K562 (cell line): Measurements from ENCODE around the gene ARNT2. TPM values are rescaled to one million over a fixed set of nuclear protein-coding genes. Genes with fewer than 3 reads are reported as not detected.
A peak's percentile ranks its signal among the peaks of the same experiment; 100 is the strongest.

ENCODE experiments used
- ATAC-seq: fragments of 200-7000 bp; cut with Tn5 transposase; 3 replicates; pipeline ENCODE4 v1.9.1; 2020; ENCODE audit warnings: moderate library complexity
- BruUV-seq: library from RNA; stranded (reverse); fragments of 400-500 nt; replicated peaks from 2 replicates; lab custom pipeline; 2021; lab: Mats Ljungman, UMichigan
- CTCF ChIA-PET: fragments of 300-600 bp; formaldehyde crosslinking; extraction: SDS; loops from one replicate; lab custom pipeline; 2021; ENCODE audit warnings: low intra/inter-chr PET ratio; lab: Yijun Ruan, JAX
- POLR2A ChIA-PET: fragments of 300-600, 350-650 bp; sonication (Branson Sonifier 250); formaldehyde crosslinking; extraction: SDS; loops from one replicate; lab custom pipeline; 2021; ENCODE audit warnings: antibody characterized with exemption, inconsistent platforms; lab: Yijun Ruan, JAX
- DNase-seq, 4 experiments: peaks; one replicate each; pipeline versions ENCODE4 v3.0.0 to v3.0.0-alpha.2; 2011 to 2018; ENCODE audit warnings: low spot score in 3 of 4, mixed read lengths in 3 of 4; ENCODE audit errors: extremely low read depth in 1 of 4
- FAIRE-seq: peaks from 2 replicates; lab custom pipeline; 2011; peaks lifted over from hg19 to GRCh38; lab: Jason Lieb, UNC
- H2AFZ ChIP-seq: 2 replicates; pipeline ENCODE4 v1.6.0; 2011; ENCODE audit warnings: low read depth, low read length, control low read depth, inconsistent platforms
- H3K27ac ChIP-seq: fragments of 200-600 bp; 3 replicates; pipeline ENCODE4 v1.8.0; 2011; ENCODE audit warnings: low read depth, mild to moderate bottlenecking, control low read depth, inconsistent platforms, low read length, moderate library complexity, mixed read lengths; ENCODE audit errors: extremely low read depth
- H3K27me3 ChIP-seq, 2 experiments: fragments of 300-600 bp in 1 of 2; 2 replicates in 1 of 2; 3 replicates in 1 of 2; pipeline versions ENCODE4 v1.6.0 to v1.8.0; 2011; ENCODE audit warnings: inconsistent platforms in 2 of 2, low read length in 2 of 2, mild to moderate bottlenecking in 1 of 2, mixed read lengths in 1 of 2, moderate library complexity in 1 of 2; ENCODE audit not compliant: control insufficient read depth in 2 of 2, insufficient read depth in 2 of 2
- H3K36me3 ChIP-seq: fragments of 300-600 bp; 3 replicates; pipeline ENCODE4 v1.8.0; 2011; ENCODE audit warnings: mild to moderate bottlenecking, low read length, inconsistent platforms; ENCODE audit not compliant: control insufficient read depth, insufficient read depth
- H3K4me1 ChIP-seq, 2 experiments: fragments of 200-600 bp in 1 of 2; replicated peaks in 1 of 2; 2 replicates in 1 of 2; 3 replicates in 1 of 2; pipeline versions ENCODE4 v1.5.1 to v1.8.0; 2011; ENCODE audit warnings: inconsistent platforms in 2 of 2, low read length in 2 of 2, mild to moderate bottlenecking in 1 of 2, mixed read lengths in 1 of 2, moderate library complexity in 1 of 2; ENCODE audit not compliant: control insufficient read depth in 2 of 2, insufficient read depth in 2 of 2
- H3K4me2 ChIP-seq: 2 replicates; pipeline ENCODE4 v1.6.1; 2011; ENCODE audit warnings: low read length, control low read depth, inconsistent platforms, mixed read lengths; ENCODE audit not compliant: insufficient read depth
- H3K4me3 ChIP-seq: fragments of 200-600 bp; sonication (generic), shearing (Covaris generic); 2 replicates; pipeline ENCODE4 v1.5.1; 2016; ENCODE audit warnings: control low read depth, inconsistent platforms
- H3K79me2 ChIP-seq: fragments of 200-600 bp; 3 replicates; pipeline ENCODE4 v1.8.0; 2011; ENCODE audit warnings: low read length, inconsistent platforms; ENCODE audit not compliant: control insufficient read depth, insufficient read depth
- H3K9ac ChIP-seq, 2 experiments: 2 replicates each; pipeline versions ENCODE4 v1.6.0 to v1.6.1; 2011; ENCODE audit warnings: low read depth in 2 of 2, low read length in 2 of 2, control low read depth in 1 of 2, inconsistent platforms in 1 of 2, mild to moderate bottlenecking in 1 of 2, mixed read lengths in 1 of 2; ENCODE audit not compliant: insufficient read depth in 1 of 2
- H3K9me1 ChIP-seq: one replicate; pipeline ENCODE4 v1.6.0; 2011; ENCODE audit warnings: inconsistent platforms, mild to moderate bottlenecking, low read length, moderate library complexity; ENCODE audit not compliant: control insufficient read depth, insufficient read depth
- H3K9me3 ChIP-seq: replicated peaks from 2 replicates; pipeline ENCODE4 v1.5.1; 2011; ENCODE audit warnings: low read depth, low read length, inconsistent platforms; ENCODE audit not compliant: control insufficient read depth, insufficient read depth
- H4K20me1 ChIP-seq: replicated peaks from 2 replicates; pipeline ENCODE4 v1.6.1; 2011; ENCODE audit warnings: low read length, inconsistent platforms, mixed read lengths; ENCODE audit not compliant: control insufficient read depth, insufficient read depth
- CBX1 ChIP-seq: sonication (generic); IDR thresholded peaks from 2 replicates; pipeline ENCODE4 v1.6.1; 2016; ENCODE audit warnings: antibody characterized with exemption, low read depth, mild to moderate bottlenecking
- CBX5 ChIP-seq: IDR thresholded peaks from 2 replicates; pipeline ENCODE4 v1.6.1; 2014; ENCODE audit warnings: low read depth, borderline replicate concordance
- CREBBP ChIP-seq: IDR thresholded peaks from one replicate; pipeline ENCODE4 v1.6.1; 2012; ENCODE audit warnings: low read depth, mild to moderate bottlenecking, control low read depth, inconsistent platforms, low read length
- FOXJ2 ChIP-seq: fragments of 200-800 bp; sonication (Bioruptor generic); IDR thresholded peaks from 2 replicates; pipeline ENCODE4 v1.6.1; 2016; ENCODE audit warnings: missing genetic modification characterization, missing compliant biosample characterization
- HBP1 ChIP-seq: fragments of 450-650 bp; formaldehyde crosslinking; IDR thresholded peaks from 2 replicates; pipeline ENCODE4 v1.4.0; 2022; ENCODE audit warnings: missing genetic modification characterization
- RBM39 ChIP-seq: fragments of 200-400 bp; formaldehyde crosslinking; optimal IDR thresholded peaks from 2 replicates; pipeline ENCODE3; 2018; ENCODE audit warnings: low read depth, low read length
- TRIM28 ChIP-seq: fragments of 450-650 bp; IDR thresholded peaks from 2 replicates; pipeline ENCODE4 v1.6.1; 2017
- ZNF280B ChIP-seq: fragments of 250-450 bp; sonication (Bioruptor Pico); IDR thresholded peaks from 2 replicates; pipeline ENCODE4 v1.5.1; 2021; ENCODE audit warnings: mild to moderate bottlenecking
- ZNF445 ChIP-seq: fragments of 250-450 bp; sonication (Bioruptor Pico); IDR thresholded peaks from 2 replicates; pipeline ENCODE4 v1.4.0; 2020; ENCODE audit warnings: low read depth, mild to moderate bottlenecking, moderate library complexity
- WGBS: fragments of 100-300 bp; shearing (Covaris generic); methylation state at CpG from one replicate; pipeline ENCODE4 v1.1.6; 2016; ENCODE audit warnings: low coverage, mixed read lengths; ENCODE audit not compliant: insufficient coverage; ENCODE audit errors: missing lambda C conversion rate; 5-methylcytosine and 5-hydroxymethylcytosine counted together
- in situ Hi-C: fragments of 300-500 bp; cut with MboI; formaldehyde crosslinking; loops from 4 replicates; pipeline ENCODE4 v1.15.0; 2018; ENCODE audit warnings: inconsistent platforms, mixed read lengths
- intact Hi-C: fragments of 100-400 bp; cut with micrococcal nuclease; formaldehyde crosslinking; loops from 2 replicates; pipeline ENCODE4 v1.14.2; 2022
- polyA plus RNA-seq, 8 experiments: library from polyadenylated mRNA; depleted of rRNA in 4 of 8; stranded (reverse) in 5 of 8; unstranded in 3 of 8; fragments of >200 nt; fragmentation: Nextera tagmentation in 2 of 8; fragmentation: Illumina TruSeq in 1 of 8; extraction: Ambion mirVana in 2 of 8; extraction: Trizol in 1 of 8; gene quantifications; 2 replicates each; pipeline versions ENCODE4 v1.2.1 to v1.2.3, GENCODE V29; 2011 to 2014; ENCODE audit warnings: inconsistent platforms in 1 of 8, missing spikeins in 1 of 8
- total RNA-seq, 7 experiments: library from RNA; depleted of rRNA in 6 of 7; stranded (reverse); fragments of >200 nt in 6 of 7; fragmentation: Illumina TruSeq in 2 of 7; extraction: Trizol in 2 of 7; gene quantifications; 2 replicates each; pipeline versions ENCODE4 v1.2.1 to v1.2.3, GENCODE V29; 2011 to 2021; ENCODE audit warnings: low replicate concordance in 1 of 7

Gene ARNT2
- total and polyA plus RNA-seq, 9 of the 15 experiments (the other 6 are each of a cell fraction or from before 2014, with no cell fraction given) = 0.01 TPM; not detected in 8

GRCh38 chr15:80367661-80368060, 36.5 kb upstream of the ARNT2 start (continued):
- TF ChIP-seq CREBBP (no peak), CBX1 (peak; percentile 81; the same call in 1 of the 2 replicates), TRIM28 (peak; percentile 73), RBM39 (no peak), ZNF280B (CRISPR knock-in tag) (peak; percentile 85; the same call in 1 of the 2 replicates), FOXJ2 (no peak), ZNF445 (CRISPR knock-in tag) (no peak), HBP1 (no peak), CBX5 (peak; percentile 87)

- CTCF ChIA-PET = no interaction called here
- no peak overlapping the region for H3K4me2 ChIP-seq
- intact Hi-C loops = no loop called here
Observed at GRCh38 chr15:80371924-80372323, 32.3 kb upstream of the ARNT2 start.

More at GRCh38 chr15:80371924-80372323, 32.3 kb upstream of the ARNT2 start:
- Histone ChIP-seq H3K9ac (no peak overlapping the region), H3K9me1 (no peaks in the 10 kb centered on the region), H3K9me3 (no peaks in the 10 kb centered on the region; the same call in 1 of the 2 replicates), H3K27me3 (0 out of 5 replicates have a peak, but pooled peaks cover 0 to 3% of the 10 kb centered on the region in 2 experiments), H2AFZ (no peak overlapping the region), H3K79me2 (no peaks in the 10 kb centered on the region), H3K4me3 (no peak overlapping the region), H3K4me1 (no peaks in the 10 kb centered on the region), H3K27ac (no peak overlapping the region), H3K36me3 (no peaks in the 10 kb centered on the region), H4K20me1 (no peaks in the 10 kb centered on the region)
- POLR2A ChIA-PET = interaction anchor here (0.7 kb wide), 1 partner anchor 11 kb away, joined by 3 read pairs; no protein-coding TSS in a partner anchor
- WGBS = 0% methylated on average over 2 of the region's 2 CpGs
- FAIRE-seq (no peak), DNase-seq (no peak), ATAC-seq (no peak)
- no TSS peak for BruUV-seq
- in situ Hi-C loops = no loop called here
